ENCODE measurements around the gene XYLT1. TPM values are rescaled to one million over a fixed set of nuclear protein-coding genes. Genes with fewer than 3 reads are reported as not detected.

Gene XYLT1
- total and polyA plus RNA-seq, 9 of the 15 experiments (the other 6 are each of a cell fraction or from before 2014, with no cell fraction given), result 0.03 to 0.09 (median 0.08) TPM; not detected in 6

- ChIA-PET CTCF (ENCODE audit: low intra/inter-chr PET ratio) (no interaction called here), POLR2A (no interaction called here)
- Histone ChIP-seq H2AFZ (ENCODE audit: low read depth, low read length) (no peak overlapping the region), H3K4me1 (replicated peaks in 1 of 2; ENCODE audit: control insufficient read depth in 2 of 2, insufficient read depth in 2 of 2, low read length in 2 of 2) (peaks cover 0 to 4% of the 10 kb centered on the region in 2 experiments; a peak in 1 of 5 replicates), H3K4me2 (ENCODE audit: insufficient read depth, low read length) (no peak overlapping the region), H3K4me3 (no peak overlapping the region), H4K20me1 (replicated peaks; ENCODE audit: control insufficient read depth, insufficient read depth, low read length) (peaks cover 38% of the 10 kb centered on the region), H3K27me3 (ENCODE audit: control insufficient read depth in 2 of 2, insufficient read depth in 2 of 2, low read length in 2 of 2) (no peaks in the 10 kb centered on the region), H3K79me2 (ENCODE audit: control insufficient read depth, insufficient read depth, low read length) (no peaks in the 10 kb centered on the region), H3K9me3 (replicated peaks; ENCODE audit: control insufficient read depth, insufficient read depth, low read depth, low read length) (no peaks in the 10 kb centered on the region), H3K9me1 (ENCODE audit: control insufficient read depth, insufficient read depth, low read length) (no peaks in the 10 kb centered on the region), H3K9ac (ENCODE audit: insufficient read depth in 1 of 2, low read depth in 2 of 2, low read length in 2 of 2) (no peak overlapping the region), H3K27ac (ENCODE audit: extremely low read depth, low read depth, low read length) (no peak overlapping the region), H3K36me3 (ENCODE audit: control insufficient read depth, insufficient read depth, low read length) (no peaks in the 10 kb centered on the region)
- BruUV-seq (replicated peaks), result no TSS peak
- 48% methylated on average over 5 of the region's 5 CpGs for WGBS (ENCODE audit: insufficient coverage, low coverage, missing lambda C conversion rate)
- DNase-seq (ENCODE audit: extremely low read depth in 1 of 4, low spot score in 3 of 4) (no peak), FAIRE-seq (no peak), ATAC-seq (no peak)
- in situ Hi-C loops (cut with MboI) (no loop called here), intact Hi-C loops (cut with micrococcal nuclease) (no loop called here)
- TF ChIP-seq GATA2 (CRISPR knock-in tag; IDR thresholded peaks at IDR 0.05) (no peak), DEAF1 (CRISPR knock-in tag; IDR thresholded peaks at IDR 0.05) (no peak), ZFP1 (CRISPR knock-in tag; IDR thresholded peaks at IDR 0.05) (no peak), ASH1L (IDR thresholded peaks at IDR 0.05; ENCODE audit: borderline replicate concordance, low read depth, partially characterized antibody) (no peak), IFI16 (CRISPR knock-in tag; IDR thresholded peaks at IDR 0.05) (no peak), MLX (CRISPR knock-in tag; conservative IDR thresholded peaks at IDR 0.05) (no peak)
Measured at GRCh38 chr16:17104654-17105053, 366.1 kb downstream of the XYLT1 start.

Data from K562 (cell line).